CD4-positive, alpha-beta T cell treated with Interleukin-4 for 1 hour (primary cell): Measurements from ENCODE around the gene ADGRD2.

ENCODE experiments used
- DNase-seq, 2 donors: peaks; one replicate each; pipeline ENCODE4 v3.0.0-alpha.2; 2020 to 2022

ADGRD2 gene

DNA sequence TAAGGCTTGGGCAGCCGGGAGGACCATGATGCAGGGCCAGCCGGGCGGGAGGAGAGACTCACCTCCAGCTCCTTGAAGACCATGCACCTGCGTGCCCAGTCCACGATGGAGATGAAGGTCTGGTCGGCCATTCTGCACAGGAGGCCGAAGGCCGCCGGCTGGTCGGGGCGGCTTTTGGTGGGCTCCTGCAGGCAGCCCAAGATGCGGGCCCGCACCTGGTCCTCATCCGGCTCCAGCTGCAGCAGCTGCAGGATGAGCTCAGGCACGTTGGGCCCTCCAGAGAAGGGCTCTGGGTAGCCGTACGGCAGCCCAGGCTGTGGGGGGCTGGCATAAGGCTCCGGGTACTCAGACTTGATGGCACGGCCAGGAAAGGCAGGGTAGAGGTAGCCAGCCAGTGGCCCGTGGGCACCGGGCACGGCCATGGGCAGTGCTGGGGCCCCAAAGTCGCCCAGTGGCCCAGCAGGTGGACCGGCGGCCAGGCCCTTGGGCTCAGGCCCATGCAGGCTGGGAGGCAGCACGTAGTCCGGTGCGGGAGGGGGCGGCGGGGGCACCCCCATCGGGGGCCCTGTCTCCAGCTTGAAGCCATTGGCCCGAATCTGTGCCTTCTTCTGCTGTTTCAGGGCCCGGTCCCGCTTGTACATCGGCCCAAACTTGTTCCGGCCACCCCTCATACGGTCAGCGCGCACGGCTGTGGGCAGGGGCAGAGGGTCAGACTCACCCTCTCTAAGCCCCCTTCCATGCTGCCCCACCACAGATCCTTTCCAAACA is 50.0 kb downstream of the ADGRD2 start:
- no peak for DNase-seq

DNA sequence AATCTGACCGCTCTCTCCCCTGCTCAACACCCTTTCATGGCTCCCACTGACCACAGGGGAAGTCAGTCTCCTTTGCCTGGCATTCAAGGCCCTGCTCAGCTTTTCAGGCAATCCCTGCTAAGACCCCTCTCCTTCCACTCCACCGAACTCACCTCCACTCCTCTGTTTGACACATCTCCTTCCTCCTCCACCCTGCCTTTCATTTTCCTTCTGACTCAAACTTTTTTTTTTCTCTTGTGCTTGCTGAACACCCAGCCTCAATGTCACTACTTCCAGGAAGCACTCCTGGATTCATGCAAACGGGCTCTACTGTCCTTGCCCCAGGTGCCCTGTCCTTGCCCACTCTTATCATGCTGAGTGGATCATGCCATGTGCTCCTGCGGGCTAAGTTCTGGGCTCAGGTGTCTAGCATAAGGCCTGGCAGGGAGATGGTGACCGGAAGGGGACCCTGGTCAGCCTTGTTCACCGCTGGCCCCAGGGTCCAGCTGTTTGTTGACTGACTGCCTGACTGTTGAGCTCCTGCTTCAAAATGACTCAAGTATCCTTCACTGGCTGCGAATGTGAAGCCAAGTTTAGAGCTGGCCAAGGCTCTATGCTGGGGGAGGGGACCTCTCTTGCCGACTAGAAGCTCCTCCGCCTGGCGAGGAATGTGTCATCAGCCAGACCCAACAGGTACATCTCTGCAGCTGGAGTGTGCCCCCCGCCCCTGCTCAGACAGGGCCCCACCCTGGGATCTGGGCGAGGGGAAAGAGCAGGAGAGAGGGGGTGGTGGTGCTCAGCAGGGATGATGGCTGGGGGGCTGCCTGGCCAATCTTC is 50.8 kb downstream of the ADGRD2 start:
- DNase-seq, result no peak

DNA sequence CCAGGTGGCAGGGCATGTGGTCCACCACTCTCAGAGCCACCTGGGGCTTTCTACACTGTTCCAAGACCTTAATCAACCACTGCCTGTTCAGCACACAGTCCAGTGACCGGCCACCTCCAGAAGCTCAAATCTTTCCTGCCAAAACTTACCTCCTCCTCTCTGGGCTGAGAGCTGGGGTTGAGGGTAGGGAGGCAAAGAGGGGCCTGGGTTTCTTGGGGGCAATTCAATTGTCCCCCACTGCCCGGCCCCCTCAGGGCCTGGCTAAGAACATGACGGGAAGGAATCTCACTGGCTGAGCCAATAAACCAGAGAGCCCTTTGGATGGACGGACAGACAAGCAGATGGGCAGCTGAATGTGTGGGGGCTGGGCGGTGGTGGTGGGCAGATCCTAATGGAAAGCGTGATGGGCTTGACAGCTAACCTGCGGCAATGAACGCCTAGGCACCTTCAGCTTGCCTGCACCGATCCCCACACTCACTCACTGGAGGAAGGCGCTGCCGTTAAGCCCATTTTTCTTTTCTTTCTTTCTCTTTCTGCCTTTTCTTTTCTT is 51.6 kb downstream of the ADGRD2 start:
- DNase-seq, result no peak

DNA sequence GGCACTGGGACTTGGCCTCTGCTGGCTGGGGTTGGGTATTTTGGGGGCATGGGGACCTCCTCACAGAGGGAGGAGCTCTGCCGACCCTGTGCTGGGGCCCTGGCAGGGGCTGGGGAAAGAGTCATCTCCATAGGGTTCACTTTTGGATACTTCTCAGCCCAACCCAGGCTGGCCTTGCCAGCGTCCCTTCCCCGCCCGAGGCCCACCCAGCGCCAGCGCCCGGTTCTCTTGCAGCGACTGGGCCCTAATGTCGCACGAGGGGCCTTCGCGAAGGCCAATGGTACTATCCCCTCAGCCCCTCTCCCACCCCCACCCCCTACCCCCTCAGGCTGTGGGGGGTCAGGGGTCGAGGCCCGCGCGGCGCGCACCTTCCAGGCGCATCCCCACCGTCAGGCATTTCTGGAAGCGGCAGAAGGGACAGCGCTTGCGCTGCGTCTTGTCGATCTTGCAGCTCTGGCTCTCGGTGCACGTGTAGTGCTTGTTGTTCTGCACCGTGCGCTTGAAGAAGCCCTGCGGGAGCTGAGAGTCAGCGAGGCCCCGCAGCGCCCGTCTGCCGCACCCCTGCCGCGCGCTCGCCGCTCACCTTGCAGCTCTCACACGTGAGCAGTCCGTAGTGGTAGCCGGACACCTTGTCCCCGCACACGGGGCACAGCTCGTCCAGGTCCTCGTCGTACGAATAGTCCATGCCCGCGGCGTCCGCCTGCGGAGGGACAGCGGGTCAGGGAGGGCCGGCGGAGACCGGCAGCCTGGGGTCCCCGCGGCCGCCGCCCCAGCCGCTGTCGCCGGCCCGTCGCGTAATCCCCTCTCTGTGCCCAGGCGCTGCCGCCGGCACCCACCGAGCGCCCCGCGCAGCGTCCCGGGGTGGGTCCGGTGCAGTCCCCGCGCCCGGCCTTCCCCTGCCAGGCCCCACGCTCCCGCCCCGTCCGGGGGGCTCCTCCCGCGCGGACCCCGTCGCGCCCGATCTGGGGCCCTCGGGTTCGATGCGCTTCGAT is 52.8 kb downstream of the ADGRD2 start:
- DNase-seq, result no peak

DNA sequence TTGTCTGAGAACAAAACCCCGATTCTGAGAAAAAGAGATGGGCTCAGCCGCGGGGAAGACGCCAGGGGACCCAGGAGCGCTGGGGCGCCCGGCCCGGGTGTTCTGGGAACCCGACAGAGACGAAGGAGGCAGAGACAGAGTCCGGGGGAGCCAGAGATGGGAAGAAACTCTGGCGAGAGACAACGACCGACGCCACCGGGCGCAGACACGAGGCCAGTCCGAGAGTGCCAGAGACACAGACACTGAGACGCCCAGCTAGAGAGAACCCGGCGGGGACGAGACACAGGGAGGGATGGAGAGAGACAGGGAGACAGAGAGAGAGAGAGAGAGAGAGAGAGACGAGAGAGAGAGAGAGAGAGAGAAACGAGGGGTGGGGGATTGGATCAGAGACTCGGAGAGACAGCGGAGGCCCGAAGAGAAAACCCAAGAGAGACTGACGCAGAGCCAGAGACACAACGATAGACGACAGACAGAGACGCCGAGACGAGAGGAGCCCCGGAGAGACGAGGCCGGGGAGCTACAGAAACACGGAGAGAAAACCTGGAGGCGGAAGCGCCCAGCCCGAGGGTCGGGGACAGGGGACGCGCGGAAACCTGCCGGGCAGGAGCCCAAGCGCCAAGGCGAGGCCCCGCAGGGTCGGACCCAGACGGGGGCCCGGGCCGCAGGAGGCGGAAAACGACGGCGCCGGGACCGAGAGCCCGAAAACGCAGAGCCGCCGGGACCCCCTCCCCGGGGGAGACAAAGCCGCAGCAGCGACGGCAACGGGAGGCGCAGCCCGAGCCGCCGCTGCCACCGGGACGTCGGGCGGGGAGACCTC is 53.7 kb downstream of the ADGRD2 start:
- DNase-seq, result no peak

DNA sequence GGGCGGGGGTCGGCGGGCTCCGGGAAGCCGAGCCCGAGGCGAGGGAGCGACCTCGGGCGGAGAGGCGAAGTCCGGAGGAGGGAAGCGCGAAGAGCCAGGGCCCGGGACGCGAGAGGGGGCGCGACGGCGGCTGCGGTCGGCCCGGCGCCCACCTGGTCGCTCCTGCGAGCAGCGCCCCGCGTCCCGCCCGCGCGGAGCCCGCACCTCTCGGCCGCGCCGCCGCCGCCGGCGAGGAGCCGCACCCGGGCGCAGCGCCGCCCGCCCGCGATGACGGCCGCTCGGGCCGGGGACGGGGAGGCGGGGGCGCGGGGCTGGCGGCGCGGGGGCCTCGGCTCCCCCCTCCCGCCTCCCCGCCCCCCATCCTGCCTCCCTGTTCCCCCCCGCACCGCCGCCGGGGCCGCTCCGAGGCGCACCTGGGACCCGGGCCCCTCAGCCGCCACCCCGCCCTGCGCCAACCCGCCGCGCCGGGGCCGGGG is 54.3 kb downstream of the ADGRD2 start:
- DNase-seq, result no peak

DNA sequence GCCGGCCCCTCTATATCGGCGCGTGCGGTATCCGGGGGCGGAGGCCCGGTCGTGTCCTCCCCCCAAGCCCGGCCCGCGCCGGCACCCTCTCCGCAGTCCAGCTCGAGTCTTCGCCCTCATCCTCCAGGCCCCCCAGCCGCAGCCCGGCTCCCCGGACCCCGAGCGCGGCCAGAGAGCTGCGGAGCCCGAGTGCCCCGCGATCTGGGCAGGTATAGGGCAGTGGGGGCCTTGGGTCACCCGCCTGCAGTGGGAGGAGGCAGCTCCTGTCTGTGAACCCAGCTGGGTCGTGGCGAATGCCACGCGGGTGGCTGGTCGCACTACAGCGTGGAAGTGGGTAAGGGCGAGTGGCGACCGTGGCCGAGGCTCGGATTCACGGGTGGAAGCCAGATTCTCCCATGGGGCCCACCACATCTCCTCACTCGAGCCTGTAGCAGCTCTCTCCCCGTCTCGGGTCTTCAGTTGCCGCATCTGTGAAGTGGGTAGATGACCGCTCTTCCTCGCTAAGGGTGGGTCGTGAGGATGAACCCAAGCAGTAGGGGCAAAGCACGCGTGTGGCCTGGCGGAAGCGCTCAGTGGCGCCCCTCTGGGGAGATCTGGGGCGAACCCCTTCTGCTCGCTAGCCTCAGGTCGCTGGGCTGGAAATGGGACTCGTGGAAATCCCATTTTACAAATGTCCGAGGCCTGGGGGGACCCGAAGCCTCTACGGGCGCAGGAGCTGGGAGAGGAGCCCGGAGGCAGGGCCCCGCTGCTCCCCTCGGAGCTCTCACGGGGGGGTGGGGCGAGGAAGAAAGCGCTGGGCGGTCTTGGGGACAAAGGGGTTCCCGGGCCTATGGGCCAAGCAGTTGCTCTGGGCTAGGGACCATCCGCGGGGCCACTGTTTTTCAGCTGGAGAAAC is 55.0 kb downstream of the ADGRD2 start:
- DNase-seq, result no peak

DNA sequence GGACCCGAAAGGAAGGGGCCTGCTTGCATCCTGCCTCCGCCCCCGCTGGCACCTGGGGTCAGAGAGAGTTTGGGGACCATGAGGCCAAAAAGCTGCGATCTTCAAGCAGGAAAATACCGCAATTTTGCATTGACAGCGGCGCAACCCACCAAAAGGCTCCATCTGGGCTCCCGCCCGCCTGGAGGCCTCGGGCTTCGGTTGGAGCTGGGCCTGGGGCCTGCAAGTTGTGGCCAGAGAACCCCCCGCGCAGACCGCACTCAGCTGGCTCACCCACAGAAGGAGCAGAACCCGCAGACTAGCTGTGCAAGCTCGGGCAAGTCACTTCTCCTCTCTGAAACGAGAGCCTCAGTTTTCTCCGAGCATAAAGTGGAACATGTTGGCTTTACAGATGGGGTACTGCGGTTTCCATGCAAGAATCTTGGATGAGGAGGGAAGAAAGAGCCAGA is 55.7 kb downstream of the ADGRD2 start:
- DNase-seq, result no peak

DNA sequence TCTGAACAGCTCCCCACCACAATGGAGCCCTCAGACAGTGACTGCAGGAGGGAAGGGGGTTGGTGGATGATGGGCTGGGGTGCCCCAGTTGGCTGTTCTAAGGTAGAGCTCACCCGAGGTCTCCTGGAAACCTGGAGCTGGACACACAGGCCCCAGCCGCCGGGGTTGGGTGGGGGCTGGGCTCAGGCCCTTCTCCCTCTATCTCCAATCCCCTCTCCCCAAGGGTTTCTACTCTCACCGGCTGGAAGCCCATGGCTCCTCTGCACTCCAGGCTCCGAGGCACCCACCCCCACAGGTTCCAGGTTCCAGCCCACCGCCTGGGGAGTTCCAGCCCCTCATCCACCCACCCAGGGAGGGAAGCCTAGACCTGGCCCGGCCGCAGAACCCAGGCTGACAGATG is 56.2 kb downstream of the ADGRD2 start:
- no peak for DNase-seq

DNA sequence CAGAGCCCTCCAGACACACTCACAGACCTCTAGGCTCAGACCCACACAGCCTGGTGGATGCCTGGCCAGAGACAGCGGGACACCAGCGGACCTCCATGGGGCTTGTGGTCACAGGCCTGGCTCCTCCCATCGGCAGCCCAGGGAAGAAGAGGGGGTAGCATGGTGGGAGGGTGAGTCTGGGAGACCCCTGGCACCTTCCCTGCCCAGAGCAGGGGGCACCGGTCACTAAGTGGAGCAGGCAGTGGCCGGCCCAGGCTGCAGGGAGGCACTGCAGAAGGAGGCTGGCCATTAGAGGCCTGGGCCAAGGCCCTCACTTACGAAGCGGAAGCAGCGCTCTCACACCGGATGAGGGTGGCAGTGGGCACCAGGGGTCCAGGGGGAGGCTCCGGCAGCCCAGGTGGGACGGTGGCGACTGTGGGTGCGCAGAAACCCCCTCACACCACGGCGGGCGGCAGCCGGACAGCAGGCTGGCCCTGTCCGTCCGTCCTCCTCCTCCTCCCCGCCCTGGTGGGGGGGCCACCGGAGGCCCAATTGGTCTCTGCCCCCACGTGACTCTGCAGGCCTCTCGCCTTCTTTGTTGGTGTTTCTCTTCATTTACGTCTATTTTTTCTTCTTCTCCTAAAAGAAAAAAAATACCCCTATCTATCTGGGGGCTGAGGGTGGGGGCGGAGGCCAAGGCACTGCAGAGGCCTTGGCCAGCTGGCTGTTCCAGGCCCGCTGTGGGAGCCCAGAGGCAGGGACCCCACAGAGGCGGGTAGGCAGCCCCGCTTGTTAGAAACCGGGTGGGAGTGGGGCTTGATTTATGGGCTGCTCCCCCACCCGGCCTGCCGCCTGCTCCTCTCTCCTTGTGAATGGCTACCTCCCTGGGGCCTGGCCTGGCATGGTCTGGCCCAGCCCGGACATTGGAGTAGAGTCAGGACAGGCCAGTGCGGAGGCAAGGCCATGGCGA is 57.0 kb downstream of the ADGRD2 start, which contains the start of gene NR5A1:
NR5A1 (minus strand) TSS at position 469 of the 949 bp plus-strand sequence. CDS start 4,004 bp downstream, outside the sequence.
- DNase-seq, result no peak

DNA sequence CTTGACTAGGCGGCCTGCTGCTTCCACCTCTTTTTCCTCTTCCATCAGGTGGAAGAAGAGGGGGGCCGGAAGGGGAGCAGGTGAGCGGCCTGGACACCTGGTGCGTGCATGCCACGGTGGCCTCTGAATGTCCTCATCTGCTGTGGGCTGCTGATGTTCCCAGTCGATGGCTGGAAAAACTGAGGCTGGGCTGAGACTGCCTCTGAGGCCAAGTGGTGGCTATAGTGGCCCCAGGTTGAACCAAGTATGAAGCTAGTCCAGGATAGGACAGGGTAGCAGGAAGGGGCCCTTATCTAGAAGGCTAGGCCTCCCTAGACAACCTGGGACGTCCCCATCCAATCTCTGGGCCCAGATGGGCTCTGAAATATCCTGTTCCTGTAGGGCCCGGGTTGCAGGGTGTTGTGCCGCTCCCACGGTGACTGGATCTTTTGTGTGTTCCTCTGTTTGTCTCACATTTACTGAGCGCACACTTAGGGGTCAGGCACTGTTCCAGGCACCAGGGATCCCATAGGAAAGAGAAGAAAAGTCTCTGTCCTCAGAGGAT is 57.7 kb downstream of the ADGRD2 start:
- no peak for DNase-seq

DNA sequence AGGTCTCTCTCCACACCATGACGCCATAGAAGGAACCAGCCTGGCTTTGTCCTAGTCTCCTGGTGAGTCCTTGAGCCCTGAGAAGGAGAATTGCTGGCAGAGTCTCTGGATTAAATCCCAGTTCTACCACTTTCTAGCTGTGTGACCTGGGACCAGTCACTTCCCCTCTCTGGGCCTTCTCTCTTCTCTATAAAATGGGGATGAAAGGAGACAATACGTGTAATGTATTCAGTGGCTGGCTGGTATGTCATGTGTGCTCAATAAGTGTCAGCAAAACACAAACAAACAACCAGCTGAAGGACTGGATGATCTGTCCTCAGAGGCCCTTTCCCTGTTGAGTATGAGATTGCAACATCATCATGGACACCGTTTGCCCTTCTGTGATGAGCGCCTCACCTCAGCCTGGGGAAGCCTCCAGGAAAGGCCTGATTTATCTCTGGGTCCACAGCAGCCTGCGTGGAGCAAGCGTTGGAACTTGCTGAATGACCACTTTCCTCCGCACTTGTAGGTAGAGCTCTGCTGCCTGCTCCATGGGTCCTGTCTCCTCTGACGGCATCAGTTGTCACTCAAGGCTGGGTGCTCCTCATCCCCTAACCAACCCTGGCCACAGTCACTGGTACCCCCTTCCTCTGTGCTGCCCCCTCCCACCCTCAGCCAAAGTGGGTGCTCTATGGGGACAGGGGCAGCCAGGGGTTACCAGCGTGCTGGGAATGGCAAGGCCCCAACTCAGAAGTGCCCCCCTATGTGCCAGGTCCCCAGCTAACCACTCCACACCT is 60.6 kb downstream of the ADGRD2 start:
- DNase-seq, result no peak

DNA sequence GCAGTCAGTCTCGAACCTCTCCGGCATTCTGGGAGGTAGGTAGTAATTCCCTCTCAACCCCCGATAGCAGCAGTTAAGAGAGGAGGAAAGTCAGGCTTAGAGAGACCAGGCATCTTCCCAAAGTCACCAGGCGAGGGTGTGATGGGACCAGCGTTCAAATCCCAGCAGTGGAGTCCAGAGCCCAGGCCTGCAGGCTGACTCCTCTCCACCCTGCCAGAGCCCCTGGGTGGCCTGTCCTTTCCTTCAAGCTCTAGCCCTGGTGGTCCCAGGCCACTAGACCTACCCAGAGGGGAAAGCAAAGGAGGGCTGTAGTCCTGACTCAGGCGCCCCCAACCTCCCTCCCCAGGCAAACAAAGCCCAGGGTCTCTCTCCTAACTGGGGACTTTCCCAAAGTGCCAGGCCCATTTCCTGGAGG is 61.2 kb downstream of the ADGRD2 start:
- no peak for DNase-seq

DNA sequence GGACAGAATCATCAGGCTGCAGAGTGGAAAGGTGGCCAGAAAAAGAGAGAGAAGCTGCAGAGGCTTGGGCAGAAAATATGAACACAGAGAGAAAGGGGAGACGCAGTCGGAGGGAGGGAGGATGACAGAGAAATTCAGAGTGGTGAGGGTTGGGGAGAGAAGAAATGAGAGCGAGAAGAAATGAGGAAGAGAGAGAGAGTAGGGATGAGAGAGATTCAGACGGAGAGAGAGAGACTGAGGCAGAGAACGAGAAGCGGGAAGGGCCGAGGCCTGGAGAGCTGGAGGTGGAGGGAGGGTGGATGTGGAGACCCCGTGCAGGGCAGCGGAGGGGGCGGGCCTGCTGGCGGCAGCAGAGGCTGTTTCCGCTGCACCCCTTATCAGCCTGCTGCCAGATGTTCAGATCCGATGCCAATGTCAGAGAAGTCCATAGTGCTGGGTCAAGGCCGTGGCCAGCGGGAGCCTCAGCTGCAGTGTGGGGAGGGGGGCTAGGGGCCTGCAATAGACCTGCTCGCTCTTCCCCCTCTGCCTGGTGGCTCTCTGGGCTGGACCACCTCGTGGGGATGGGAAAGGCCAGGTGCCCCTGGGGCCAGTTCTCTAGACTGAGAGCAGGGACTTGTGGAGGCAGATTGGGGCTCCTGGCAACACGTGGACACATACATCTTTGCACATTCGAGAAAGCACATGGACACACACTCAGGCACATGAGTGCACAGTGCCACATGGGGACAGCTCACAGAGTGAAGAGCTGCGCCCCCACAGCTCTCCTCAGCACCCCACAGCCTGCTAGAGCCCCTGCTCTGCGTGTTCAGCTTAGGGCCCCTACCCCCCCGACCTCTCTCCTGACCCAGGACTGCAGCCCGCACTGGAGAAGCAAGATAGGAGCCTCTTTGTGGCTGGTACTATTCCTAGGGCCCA is 61.9 kb downstream of the ADGRD2 start:
- no peak for DNase-seq

DNA sequence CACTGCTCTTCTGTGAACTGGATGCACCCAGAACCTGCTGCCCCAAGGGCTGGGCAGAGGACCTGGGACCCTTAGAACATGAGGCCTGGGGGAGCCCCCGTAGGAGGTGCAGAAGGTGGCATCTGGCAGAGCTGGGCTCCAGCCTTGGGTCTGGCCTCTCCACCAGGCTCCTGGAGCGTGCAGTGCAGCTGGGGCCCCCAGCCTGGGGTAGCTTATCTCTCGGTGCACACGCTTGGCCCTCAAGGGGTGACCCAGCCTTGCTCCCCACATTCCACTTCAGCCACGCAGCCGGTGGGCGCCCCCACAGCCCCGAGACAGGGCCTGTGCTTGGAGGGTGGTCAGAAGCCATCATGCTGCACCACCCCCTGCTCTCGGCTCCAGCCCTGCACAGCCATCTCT is 62.6 kb downstream of the ADGRD2 start:
- no peak for DNase-seq

DNA sequence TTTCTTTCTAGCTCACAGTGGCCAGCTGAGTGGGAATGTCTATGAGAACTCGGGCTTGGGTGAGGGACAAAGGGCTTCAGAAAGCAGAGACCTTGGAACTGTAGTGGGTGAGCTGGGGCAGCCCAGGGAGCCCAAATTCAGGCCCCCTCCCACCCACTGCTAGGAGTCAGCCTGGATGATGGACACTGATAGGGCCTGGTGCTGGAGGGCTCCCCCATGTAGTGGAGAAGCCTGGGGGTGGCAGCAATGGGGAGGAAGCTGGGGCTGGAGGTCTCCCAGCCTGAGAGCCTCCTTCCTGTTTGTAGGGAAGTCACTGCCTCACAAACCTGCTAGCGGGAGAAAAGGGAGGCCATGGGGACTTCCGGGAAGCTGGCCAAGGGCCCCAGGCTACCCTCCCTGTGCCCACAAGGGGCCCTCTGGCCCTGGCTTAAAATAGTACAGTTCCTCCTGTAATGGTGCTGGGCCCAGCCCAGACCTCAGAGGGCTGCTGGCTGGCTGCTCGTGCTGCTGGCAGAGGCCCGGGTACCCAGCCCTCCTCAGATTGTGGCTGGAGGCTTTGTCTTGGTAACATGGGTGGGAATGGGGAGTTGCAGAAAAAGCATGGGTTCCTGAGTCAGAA is 63.2 kb downstream of the ADGRD2 start:
- no peak for DNase-seq
